ENCODE measurements around the gene CRY2.

DNA sequence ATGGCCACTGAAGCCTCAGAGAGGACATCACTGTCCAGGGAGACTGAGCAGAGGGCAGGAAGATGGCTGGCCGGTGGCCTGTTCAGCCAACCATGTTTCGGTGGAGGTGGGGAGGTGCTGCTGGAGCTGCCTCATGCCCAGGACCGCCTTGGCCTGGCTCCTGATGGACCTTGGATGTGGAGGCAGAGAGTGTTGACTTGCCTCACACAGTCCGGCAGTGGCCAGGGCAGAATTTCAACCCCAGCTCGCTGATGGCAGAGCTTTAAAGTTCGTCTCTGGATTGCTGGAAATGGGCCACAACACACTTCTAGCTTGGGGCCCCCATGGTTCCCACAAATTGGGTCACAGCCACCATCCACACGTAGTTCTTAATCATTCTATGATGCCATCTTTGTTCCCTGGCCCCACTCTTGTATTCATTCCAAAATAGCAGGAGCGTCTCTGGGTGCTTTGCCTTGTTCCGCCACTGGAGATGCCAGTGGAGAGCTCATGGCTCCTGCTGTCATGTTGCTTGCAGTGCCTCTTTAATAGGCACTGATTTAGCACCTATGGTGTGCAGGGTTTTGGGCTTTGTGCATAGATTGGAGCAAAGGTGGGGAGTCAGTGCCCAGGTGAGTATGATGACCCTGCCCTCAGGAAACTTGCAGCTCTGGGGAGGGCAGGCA lies 43.7 kb downstream of the CRY2 start:
- no peak for TF ChIP-seq EZH2 (IDR thresholded peaks at IDR 0.05; ENCODE audit: low read length, missing control alignments)
- TF ChIP-seq, protein P1, sequence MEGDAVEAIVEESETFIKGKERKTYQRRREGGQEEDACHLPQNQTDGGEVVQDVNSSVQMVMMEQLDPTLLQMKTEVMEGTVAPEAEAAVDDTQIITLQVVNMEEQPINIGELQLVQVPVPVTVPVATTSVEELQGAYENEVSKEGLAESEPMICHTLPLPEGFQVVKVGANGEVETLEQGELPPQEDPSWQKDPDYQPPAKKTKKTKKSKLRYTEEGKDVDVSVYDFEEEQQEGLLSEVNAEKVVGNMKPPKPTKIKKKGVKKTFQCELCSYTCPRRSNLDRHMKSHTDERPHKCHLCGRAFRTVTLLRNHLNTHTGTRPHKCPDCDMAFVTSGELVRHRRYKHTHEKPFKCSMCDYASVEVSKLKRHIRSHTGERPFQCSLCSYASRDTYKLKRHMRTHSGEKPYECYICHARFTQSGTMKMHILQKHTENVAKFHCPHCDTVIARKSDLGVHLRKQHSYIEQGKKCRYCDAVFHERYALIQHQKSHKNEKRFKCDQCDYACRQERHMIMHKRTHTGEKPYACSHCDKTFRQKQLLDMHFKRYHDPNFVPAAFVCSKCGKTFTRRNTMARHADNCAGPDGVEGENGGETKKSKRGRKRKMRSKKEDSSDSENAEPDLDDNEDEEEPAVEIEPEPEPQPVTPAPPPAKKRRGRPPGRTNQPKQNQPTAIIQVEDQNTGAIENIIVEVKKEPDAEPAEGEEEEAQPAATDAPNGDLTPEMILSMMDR (conservative IDR thresholded peaks at IDR 0.05 in 1 of 2, IDR thresholded peaks at IDR 0.05 in 1 of 2; ENCODE audit: low read depth in 1 of 2, low read length in 2 of 2): no peak

All from fibroblast of lung (primary cell).